Left renal pelvis (tissue), 4 donors: Measurements from ENCODE around the gene YDJC. TPM values are rescaled to one million over a fixed set of nuclear protein-coding genes. Genes with fewer than 3 reads are reported as not detected.
"Not testable (repeated sequence)": the region's sequence is repeated elsewhere in the genome, so short reads cannot be mapped to it uniquely, and the experiment has no call there.

Source experiments
- DNase-seq, 4 donors: peaks; one replicate each; pipeline ENCODE4 v3.0.0-alpha.2; 2013; ENCODE audit warnings: low read depth in 4 of 4, low spot score in 3 of 4
- polyA plus RNA-seq, 4 donors: library from polyadenylated mRNA; unstranded; fragments of 120-200 nt; gene quantifications; one replicate each; pipeline ENCODE4 v1.2.1, GENCODE V29; 2013; ENCODE audit not compliant: insufficient read length in 4 of 4

Gene YDJC
- polyA plus RNA-seq, 4 donors: 5.0 to 19.2 (median 9.1) TPM

GRCh38 chr22:21652547-21653545, 23.0 kb upstream of the YDJC start:
- DNase-seq: no peak

- peak in 1 of 4 donors; percentile 76 for DNase-seq
These were observed 22.3 kb upstream of the YDJC start for GRCh38 chr22:21652010-21652546.

GRCh38 chr22:21651521-21652009, 21.7 kb upstream of the YDJC start:
- no peak for DNase-seq

DNA sequence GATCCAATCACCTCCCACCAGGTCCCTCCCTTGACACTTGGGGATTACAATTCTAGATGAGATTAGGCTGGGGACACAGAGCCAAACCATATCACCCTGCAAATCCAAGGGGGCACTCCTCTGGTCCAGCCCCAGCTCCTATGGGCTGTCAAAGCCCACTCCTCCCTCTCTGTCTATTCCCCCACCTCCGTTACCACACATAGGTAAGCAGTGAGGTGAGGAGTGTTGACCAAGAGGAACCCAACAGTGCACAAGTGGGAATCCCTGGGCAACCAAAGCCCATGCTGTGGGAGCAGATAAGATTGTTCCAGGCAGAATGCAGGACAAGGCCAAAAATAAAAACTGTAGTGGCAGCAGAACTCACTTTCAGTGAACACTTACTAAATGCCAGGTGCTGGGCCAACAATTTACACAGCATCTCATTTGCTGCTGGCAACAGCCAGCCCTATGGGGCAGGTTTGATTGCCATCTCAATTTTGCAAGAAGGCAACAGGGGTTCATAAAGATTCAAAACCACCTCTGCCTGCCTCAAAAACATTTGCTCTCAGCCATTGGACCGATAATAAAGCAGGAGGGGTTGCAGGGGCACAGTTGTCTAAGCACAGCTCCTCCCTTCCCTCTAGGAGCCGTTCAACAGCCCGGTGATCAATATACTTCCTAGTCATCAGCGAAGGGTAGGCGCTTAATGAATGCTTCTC, 21.1 kb upstream of the YDJC start:
- DNase-seq: no peak

GRCh38 chr22:21650280-21650679, 20.5 kb upstream of the YDJC start:
- no peak for DNase-seq

DNA sequence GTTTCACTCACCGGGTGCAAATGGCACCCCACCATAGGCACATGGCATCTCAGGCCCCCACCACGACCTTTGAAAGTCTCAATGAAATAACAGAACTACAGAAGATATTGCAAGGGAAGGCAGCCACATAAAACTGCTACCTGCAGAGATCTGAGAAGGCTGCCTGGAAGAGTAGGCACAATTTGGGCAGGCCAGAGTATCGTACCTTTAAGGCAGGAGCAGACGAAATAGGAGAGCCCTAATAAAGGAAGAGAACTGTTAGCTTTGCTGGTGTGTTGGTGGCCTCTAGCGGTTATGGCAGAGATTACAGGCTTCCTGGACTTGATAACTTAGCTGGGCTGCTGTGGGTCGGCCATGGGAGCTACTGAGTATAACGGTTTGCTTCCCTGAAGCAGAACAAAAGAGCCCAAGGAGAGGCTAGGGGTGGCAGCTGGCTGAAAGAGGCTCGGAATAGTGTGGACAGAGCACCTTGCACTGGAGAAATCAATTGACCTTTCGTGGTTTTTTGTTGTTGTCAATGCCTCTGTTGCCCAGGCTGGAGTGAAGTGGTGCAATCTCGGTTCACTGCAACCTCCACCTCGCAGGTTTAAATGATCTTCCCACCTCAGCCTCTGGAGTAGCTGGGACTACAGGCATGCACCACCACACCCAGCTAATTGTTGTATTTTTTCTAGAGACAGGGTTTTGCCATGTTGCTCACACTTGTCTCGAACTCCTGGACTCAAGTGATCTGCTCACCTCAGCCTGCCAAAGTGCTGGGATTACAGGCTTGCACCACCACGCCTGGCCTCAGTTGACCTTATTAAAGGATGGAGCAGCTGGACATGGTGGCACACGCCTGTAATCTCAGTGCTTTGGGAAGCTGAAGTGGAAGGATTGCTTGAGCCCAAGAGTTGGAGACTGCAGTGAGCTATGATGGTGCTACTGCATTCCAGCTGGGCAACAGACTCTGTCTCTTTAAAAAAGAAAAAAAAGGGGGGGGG, 17.1 kb upstream of the YDJC start:
- no peak for DNase-seq

- DNase-seq: not testable (repeated sequence)
These were observed 15.7 kb upstream of the YDJC start for GRCh38 chr22:21645513-21645912.

GRCh38 chr22:21643533-21644357, 13.9 kb upstream of the YDJC start:
- DNase-seq: no peak

DNA sequence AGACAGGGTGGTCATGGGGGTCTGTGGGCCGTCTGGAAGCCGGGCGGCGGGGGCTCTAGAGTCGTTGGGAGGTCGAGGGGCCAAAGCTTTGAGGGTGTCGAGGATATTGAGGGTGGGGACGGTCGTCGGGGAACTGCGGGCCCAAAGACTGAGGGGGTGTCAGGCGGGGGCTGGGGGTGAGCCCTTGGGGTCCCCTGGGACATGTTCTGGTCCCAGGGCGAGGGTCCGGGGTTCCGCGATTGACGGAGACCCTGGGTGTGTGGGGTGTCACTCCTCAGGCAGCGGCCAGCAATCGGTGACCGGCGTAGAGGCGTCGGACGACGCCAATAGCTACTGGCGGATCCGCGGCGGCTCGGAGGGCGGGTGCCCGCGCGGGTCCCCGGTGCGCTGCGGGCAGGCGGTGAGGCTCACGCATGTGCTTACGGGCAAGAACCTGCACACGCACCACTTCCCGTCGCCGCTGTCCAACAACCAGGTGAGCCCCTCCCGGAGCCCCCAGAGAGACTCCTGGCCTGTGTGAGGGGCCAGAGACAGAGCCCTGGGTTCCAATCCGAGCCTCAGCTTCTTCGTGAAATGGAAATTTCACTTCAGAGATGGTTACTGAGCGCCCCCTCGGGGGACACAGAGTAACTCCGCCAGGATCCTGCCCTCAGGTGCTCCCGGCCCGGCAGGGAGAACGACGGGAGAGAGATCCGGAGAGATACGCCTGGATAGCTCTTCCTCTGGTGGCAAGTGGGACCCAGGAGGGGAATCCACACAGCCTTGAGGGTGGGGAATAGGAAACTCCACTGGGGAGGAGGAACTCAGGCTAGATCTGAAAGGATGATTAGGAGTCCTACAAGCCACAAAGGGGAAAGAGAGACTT, 13.0 kb upstream of the YDJC start:
- no peak for DNase-seq

- DNase-seq: peak; percentile 90 to 95 (median 94)
These were observed 12.2 kb upstream of the YDJC start, which contains the start of gene SDF2L1 for GRCh38 chr22:21641789-21642583. Gene SDF2L1 (plus strand): TSS chr22:21642302. CDS start chr22:21642337, 35 bp downstream.

DNA sequence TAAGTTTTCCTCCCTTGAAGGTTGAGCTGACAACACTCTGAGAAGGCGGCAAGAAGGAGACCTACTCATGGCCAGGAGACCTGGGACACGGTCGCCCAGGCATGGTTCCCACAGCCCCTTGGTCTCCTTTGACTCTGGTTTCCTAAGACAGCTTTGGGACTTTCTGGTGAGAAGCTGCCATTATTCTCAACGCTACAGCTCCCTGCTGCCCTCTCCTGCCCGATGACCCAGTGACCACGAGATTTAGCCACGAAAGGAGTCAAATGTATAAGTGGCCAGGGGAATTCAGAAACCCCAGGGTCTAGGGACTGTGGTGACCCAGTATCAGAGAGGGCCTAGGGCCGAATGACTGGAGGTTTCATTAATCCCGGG, 11.6 kb upstream of the YDJC start:
- no peak for DNase-seq

DNA sequence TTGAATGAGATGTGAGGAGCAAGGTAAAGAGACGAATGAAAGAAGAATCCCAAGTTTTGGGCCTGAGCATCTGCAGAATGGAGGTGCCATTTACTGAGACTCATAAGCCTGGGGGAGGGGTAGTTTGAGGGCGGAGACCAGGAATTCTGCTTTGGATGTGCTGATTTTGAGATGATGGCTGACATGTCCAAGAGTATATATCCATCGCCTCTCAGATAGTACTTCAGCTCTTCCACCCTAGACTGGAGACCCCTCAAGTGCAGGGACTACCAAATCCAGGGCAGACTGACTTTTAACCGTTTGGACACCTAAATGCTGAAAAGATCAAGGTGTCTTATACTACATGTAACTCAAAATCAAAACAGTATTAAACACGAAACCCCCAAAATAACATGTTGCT, 11.0 kb upstream of the YDJC start:
- DNase-seq: no peak

GRCh38 chr22:21639359-21639758, 9.5 kb upstream of the YDJC start:
- DNase-seq: no peak

- DNase-seq: not testable (repeated sequence)
These were observed 7.6 kb upstream of the YDJC start for GRCh38 chr22:21637450-21637849.

DNA sequence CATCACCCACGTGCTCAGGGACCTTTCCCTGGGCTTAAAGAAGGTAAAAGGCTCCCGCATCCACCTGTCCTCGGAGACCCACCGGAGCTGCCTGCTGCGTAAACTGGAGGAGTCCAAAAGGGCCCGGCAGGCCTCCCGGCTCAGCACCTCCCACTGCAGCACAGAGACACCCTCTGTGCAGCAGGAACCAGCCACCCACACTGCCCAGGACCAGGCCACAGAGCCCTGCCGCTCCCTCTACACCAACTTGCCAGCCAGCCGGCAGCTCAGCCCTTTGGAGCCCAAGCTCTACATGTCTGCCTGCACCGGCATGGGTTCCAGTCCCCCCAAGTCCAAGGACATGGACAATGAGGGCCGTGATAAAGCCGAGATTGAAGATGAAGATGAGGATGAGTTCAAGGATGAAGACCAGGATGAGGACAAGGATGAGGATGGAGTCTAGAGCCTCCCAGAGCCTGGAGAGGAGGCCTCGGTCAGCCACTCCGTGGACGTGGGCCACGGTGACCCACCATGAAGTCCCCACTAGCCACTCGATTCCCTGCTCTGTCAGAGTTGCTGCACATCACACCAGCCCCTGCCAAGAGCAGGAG, 6.9 kb upstream of the YDJC start:
- DNase-seq: no peak

DNA sequence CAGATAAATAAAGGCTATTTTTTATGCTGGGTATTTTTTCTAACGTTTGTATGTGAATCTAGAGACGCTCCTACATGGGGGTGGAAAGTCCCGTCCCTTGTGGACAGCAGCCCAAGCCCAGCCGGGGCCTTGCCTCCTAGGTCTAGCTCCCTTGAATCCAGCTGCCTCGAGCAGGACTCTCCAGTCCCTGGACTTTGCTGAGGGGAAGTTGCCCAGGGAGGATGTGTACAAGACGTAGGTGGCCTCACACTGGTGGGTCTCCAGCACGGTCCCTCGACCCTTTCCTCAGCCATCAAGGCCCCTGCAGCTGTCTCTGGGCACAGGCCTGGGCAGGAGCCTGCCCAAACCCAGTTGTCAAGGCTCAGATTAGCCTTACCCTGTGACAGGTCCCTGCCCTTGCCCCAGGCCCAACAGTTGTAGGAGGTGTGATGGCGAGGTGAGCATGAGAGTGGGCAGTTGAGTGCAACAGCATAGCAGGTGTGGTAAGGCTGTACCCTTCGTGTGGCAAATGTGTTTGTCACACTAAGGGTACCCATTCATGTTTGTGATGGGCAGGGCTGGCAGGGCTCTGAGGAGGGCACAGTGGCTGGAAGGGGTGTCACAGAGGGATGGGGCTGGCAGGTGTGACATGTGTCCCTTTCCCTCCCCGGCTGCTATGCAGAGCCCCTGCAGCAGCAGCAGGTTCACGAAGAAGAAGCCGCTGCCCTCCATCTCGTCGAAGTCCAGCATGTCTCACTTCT, 6.1 kb upstream of the YDJC start:
- DNase-seq: no peak
